ENCODE measurements around the gene RASSF3.

RASSF3 gene

GRCh38 chr12:64737539-64737938 lies 127.2 kb downstream of the RASSF3 start:
- DNase-seq: no peak

DNA sequence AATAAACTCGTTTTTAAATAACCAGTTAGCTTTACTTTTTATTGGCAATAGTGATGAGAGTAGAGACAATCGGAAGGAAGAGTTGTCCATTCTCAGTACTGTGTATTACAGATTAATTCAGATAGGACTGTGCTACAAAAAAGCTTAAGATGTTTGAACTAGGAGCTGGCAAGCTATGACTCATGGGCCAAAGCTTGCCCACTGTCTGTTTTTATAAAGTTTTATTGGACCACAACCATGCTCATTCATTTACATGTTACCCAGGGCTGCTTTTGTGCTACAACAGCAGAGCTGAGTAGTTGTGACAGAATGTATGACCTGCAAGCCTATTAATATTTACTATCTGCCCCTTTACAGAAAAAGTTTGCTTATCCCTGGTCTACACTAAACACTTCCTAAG lies 129.5 kb downstream of the RASSF3 start:
- DNase-seq: no peak

- no peak for DNase-seq
These were observed 130.4 kb downstream of the RASSF3 start for GRCh38 chr12:64740646-64741045.

DNA sequence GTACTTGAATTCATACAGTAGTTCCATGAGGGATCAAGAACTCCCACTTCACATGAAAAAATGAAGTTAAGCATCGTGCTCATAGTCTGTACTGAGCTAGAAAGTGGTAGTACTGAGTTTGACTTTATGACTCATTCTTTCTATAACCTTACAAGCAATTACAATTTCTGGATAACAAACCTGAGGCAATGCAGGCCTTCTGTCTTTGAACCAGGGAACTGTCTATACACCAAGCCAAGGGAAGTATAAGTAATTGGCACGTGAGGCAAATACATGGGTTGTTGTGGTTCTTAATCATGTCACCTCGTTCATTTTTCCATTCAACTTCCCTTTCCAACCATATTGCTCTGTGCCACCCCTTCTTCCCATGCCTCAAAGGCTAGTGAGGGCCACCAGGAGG lies 132.1 kb downstream of the RASSF3 start:
- no peak for DNase-seq

DNA sequence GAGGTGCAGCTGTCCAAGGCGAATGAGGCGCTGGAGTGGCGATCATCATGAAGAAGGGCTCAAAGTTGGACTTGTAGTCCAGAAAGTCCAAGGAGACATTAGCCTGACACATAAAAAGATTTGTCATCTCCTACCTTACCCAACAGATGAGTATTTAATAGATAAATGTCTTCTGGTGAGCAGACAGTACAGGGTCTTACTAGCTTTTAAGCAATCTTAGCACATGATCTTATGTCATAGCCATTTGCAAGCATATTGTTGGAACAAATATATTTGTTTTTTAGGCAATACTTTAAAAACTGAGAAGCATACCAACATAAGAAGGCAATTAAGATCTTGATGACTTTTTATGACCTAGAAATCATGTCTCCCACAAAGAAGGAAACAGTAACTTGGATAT lies 132.9 kb downstream of the RASSF3 start:
- no peak for DNase-seq

DNA sequence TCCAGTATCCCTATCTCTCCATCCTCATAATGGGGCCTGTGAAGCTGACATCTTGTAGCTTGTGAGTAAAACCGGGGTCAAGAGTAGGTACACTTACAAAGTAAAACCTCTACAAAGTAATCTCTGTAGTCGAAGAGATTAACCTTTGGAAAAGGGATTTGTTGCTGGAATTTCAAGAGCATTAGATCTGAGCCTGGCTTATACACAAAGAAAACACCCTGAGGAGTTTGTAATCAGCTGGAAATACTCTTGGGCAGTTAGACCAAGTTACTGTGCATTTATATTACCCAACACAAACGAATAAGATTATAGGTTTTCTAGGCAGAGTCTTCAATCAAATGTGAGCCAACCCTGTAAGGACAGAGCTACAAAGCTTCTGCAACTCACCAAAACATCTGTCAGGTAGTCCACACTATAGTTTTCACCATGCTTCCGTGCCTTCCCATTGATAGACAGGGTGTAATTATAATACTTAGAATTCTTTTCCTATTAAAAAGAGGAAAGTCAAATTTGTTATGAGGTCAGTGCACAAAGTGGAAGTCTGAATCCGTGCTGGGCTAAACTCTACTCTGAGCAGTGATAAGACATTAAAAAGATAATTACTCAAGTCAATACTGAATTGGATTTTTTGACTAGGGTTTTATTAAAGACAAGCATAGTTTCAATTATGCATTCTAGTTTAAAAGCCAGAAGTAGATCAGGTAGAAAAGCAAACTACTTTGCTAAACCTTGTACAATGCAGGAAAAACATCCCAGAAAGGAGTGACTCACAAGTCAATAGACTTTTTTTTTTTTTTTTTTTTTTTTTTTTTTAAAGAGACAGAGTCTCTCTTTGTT lies 134.3 kb downstream of the RASSF3 start:
- no peak for DNase-seq

- no peak for DNase-seq
These were observed 135.0 kb downstream of the RASSF3 start for GRCh38 chr12:64745259-64745807.

DNA sequence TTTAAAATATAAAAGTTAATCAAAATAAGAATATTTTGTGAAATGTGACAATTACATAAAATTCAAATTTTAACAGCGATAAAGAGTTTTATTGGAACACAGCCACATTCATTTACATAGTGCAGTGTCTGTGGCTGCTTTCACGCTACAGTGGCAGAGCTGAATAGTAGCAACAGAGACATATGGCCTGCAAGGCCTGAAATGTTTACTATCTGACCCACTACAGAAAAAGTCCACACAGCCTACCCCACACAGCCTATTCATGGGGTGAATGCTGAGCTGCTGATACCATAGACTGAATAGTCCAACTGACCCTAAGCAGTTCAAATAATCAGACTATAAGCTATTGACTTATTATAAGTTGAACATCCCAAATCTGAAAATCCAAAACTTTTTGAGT lies 135.7 kb downstream of the RASSF3 start:
- DNase-seq: no peak

GRCh38 chr12:64746663-64747062 lies 136.4 kb downstream of the RASSF3 start:
- no peak for DNase-seq
